Measurements from ENCODE around the gene GRIK4.

GRCh38 chr11:120634706-120635105 is 123.2 kb downstream of the GRIK4 start:
- TF ChIP-seq EZH2 (IDR thresholded peaks at IDR 0.05; ENCODE audit: insufficient read depth, low read length) (no peak), CTCF (IDR thresholded peaks at IDR 0.05; ENCODE audit: insufficient read depth, low read depth, low read length) (no peak)
